Stimulated activated CD4-positive, alpha-beta T cell treated with anti-CD3 and anti-CD28 coated beads, Interleukin-4, amount 100 ng/mL, for 4 hours (primary cell): ENCODE data around the gene ETFB.
"Not testable (repeated sequence)": the region's sequence is repeated elsewhere in the genome, so short reads cannot be mapped to it uniquely, and the experiment has no call there.

Experiments used
- DNase-seq, 2 experiments: peaks; one replicate each; pipeline ENCODE4 v3.0.0-alpha.2; 2020

ETFB gene

GRCh38 chr19:51365965-51366388 is at the start of gene ETFB:
ETFB (minus strand) TSS chr19:51366388; CDS start chr19:51366326, 62 bp downstream.
- DNase-seq, result no peak

GRCh38 chr19:51415187-51415586 is 49.0 kb upstream of the ETFB start:
- no peak for DNase-seq

- no peak for DNase-seq
Observed at GRCh38 chr19:51410950-51411748, 45.0 kb upstream of the ETFB start.

- DNase-seq, result peak in 1 of 2 experiments; percentile 18
Observed at GRCh38 chr19:51407511-51408131, 41.4 kb upstream of the ETFB start.

- DNase-seq, result no peak
Observed at GRCh38 chr19:51402117-51402516, 35.9 kb upstream of the ETFB start.

- not testable (repeated sequence) for DNase-seq
Observed at GRCh38 chr19:51399936-51400335, 33.7 kb upstream of the ETFB start.

GRCh38 chr19:51399231-51399630 is 33.0 kb upstream of the ETFB start:
- DNase-seq, result no peak

- no peak for DNase-seq
Observed at GRCh38 chr19:51398096-51398704, 32.0 kb upstream of the ETFB start.

- DNase-seq, result not testable (repeated sequence)
Observed at GRCh38 chr19:51397453-51397852, 31.3 kb upstream of the ETFB start.

- no peak for DNase-seq
Observed at GRCh38 chr19:51396175-51396574, 30.0 kb upstream of the ETFB start.

- peak; percentile 80 to 89 for DNase-seq
Observed at GRCh38 chr19:51394050-51394836, 28.1 kb upstream of the ETFB start.

- DNase-seq, result no peak
Observed at GRCh38 chr19:51392701-51393100, 26.5 kb upstream of the ETFB start.

- no peak for DNase-seq
Observed at GRCh38 chr19:51391073-51391611, 25.0 kb upstream of the ETFB start.

- no peak for DNase-seq
Observed at GRCh38 chr19:51389143-51389542, 23.0 kb upstream of the ETFB start.

GRCh38 chr19:51387924-51388389 is 21.8 kb upstream of the ETFB start, which contains the start of gene LIM2:
LIM2 (minus strand) TSS chr19:51387974; CDS start chr19:51387443, 531 bp downstream.
- no peak for DNase-seq

GRCh38 chr19:51386882-51387520 is 20.8 kb upstream of the ETFB start:
- DNase-seq, result no peak

GRCh38 chr19:51382004-51382403 is 15.8 kb upstream of the ETFB start:
- no peak for DNase-seq

GRCh38 chr19:51380379-51380778 is 14.2 kb upstream of the ETFB start:
- no peak for DNase-seq

- DNase-seq, result no peak
Observed at GRCh38 chr19:51377422-51377821, 11.2 kb upstream of the ETFB start.

GRCh38 chr19:51375504-51376221 is 9.5 kb upstream of the ETFB start:
- DNase-seq, result peak in 1 of 2 experiments; percentile 17
